Adrenal gland (tissue), 12 donors: Measurements from ENCODE around the gene KIAA1328. TPM values are rescaled to one million over a fixed set of nuclear protein-coding genes. Genes with fewer than 3 reads are reported as not detected.
A peak's percentile ranks its signal among the peaks of the same experiment; 100 is the strongest.

ENCODE experiments used
- DNase-seq, 7 donors: peaks; one replicate each; pipeline ENCODE4 v3.0.0-alpha.2; 2019 to 2020
- H3K27ac ChIP-seq, 5 donors: fragments of 200-600 bp; sonication (generic) in 4 of 5; 1 replicate in 3 of 5; 2 replicates in 2 of 5; pipeline versions ENCODE4 v1.5.1 to v1.8.0; 2016 to 2020; ENCODE audit warnings: mild to moderate bottlenecking in 1 of 5
- H3K27me3 ChIP-seq: fragments of 200-600 bp; 2 replicates; pipeline ENCODE4 v1.8.0; 2021
- H3K36me3 ChIP-seq, 2 donors: fragments of 200-600 bp; replicated peaks in 1 of 2; 1 replicate in 1 of 2; 2 replicates in 1 of 2; pipeline versions ENCODE4 v1.5.1 to v1.8.0; 2018 to 2022
- H3K4me1 ChIP-seq, 2 donors: fragments of 200-600 bp; replicated peaks in 1 of 2; 1 replicate in 1 of 2; 2 replicates in 1 of 2; pipeline versions ENCODE4 v1.5.1 to v1.8.0; 2018 to 2021
- H3K4me3 ChIP-seq, 4 donors: fragments of 200-600 bp; sonication (generic) in 3 of 4; one replicate each; pipeline ENCODE4 v1.5.1; 2016 to 2018
- H3K9me3 ChIP-seq, 3 donors: fragments of 200-600 bp; sonication (generic) in 1 of 3; replicated peaks in 1 of 3; 1 replicate in 2 of 3; 2 replicates in 1 of 3; pipeline versions ENCODE4 v1.5.1 to v1.8.0; 2016 to 2021
- POLR2A ChIP-seq, 2 donors: fragments of 450-650 bp; IDR thresholded peaks; one replicate each; pipeline ENCODE4 v1.6.1; 2017; ENCODE audit warnings: antibody characterized with exemption in 2 of 2, mild to moderate bottlenecking in 2 of 2, moderate library complexity in 1 of 2
- WGBS, 4 donors: extraction: QIAGEN DNeasy Blood & Tissue Kit in 2 of 4; methylation state at CpG; one replicate each; pipeline versions ENCODE4 v1.1.5 to v1.1.7; 2013 to 2017; 5-methylcytosine and 5-hydroxymethylcytosine counted together
- intact Hi-C, 2 donors: fragments of 100-400 bp; cut with DNase I; formaldehyde crosslinking; loops; one replicate each; pipeline versions ENCODE4 v1.14.1 to v1.15.0; 2022 to 2023
- polyA plus RNA-seq, 3 donors: library from polyadenylated mRNA; stranded (reverse); fragments of 200-250 nt in 2 of 3; fragments of 350-450 nt in 1 of 3; fragmentation: Illumina TruSeq in 1 of 3; extraction: RNeasy Lipid Tissue Mini Kit (QIAGEN cat#74804) in 1 of 3; gene quantifications; one replicate each; pipeline ENCODE4 v1.2.3, GENCODE V29; 2013 to 2014
- total RNA-seq, 9 donors: library from RNA; depleted of rRNA in 4 of 9; stranded (reverse); fragments of >200 nt in 4 of 9; fragments of 120-200 nt in 1 of 9; fragmentation: NEBNext Ultra II Directional in 1 of 9; extraction: Animal tissue kit (Norgen Biotek cat#: 25700) in 1 of 9; gene quantifications; one replicate each; pipeline versions ENCODE4 v1.1.0 to v1.2.4, GENCODE V29; 2013 to 2023
- TF ChIP-seq, protein P1 (sequence below), 6 experiments: fragments of 450-650 bp in 4 of 6; fragments of 200-600 bp in 2 of 6; sonication (generic) in 1 of 6; IDR thresholded peaks; 1 replicate in 5 of 6; 2 replicates in 1 of 6; pipeline versions ENCODE4 v1.5.1 to v1.8.0; 2016 to 2021; ENCODE audit warnings: antibody characterized with exemption in 6 of 6, mild to moderate bottlenecking in 2 of 6, moderate library complexity in 1 of 6
- donor health status: healthy with polysubstance abuse.
- donor health status: Bipolar disorder and iron deficiency.
- donor health status: DM: yes; HTN: yes; CAD: no.
- donor health status: DM: no; HTN: no; CAD: no.
- donor health status: DM: no; HTN: no; CAD: no.
- donor health status: DM: yes; HTN: yes; CAD: no.

Gene KIAA1328
- total and polyA plus RNA-seq, 12 donors, result 2.5 to 20.5 (median 7.2) TPM

- TF ChIP-seq POLR2A (IDR thresholded peaks at IDR 0.05), result no peak
- TF ChIP-seq, protein P1, sequence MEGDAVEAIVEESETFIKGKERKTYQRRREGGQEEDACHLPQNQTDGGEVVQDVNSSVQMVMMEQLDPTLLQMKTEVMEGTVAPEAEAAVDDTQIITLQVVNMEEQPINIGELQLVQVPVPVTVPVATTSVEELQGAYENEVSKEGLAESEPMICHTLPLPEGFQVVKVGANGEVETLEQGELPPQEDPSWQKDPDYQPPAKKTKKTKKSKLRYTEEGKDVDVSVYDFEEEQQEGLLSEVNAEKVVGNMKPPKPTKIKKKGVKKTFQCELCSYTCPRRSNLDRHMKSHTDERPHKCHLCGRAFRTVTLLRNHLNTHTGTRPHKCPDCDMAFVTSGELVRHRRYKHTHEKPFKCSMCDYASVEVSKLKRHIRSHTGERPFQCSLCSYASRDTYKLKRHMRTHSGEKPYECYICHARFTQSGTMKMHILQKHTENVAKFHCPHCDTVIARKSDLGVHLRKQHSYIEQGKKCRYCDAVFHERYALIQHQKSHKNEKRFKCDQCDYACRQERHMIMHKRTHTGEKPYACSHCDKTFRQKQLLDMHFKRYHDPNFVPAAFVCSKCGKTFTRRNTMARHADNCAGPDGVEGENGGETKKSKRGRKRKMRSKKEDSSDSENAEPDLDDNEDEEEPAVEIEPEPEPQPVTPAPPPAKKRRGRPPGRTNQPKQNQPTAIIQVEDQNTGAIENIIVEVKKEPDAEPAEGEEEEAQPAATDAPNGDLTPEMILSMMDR (IDR thresholded peaks at IDR 0.05), result no peak
- no peak overlapping the region for H3K27ac ChIP-seq
- no peaks in the 10 kb centered on the region for H3K9me3 ChIP-seq
- WGBS, 4 donors, result 97 to 99% (median 98%) methylated on average over 4 of the region's 4 CpGs
- H3K4me3 ChIP-seq, result no peak overlapping the region
- no peaks in the 10 kb centered on the region for H3K27me3 ChIP-seq
- intact Hi-C loops, result no loop called here
- no peak for DNase-seq
- H3K36me3 ChIP-seq, result peaks cover 0 to 14% of the 10 kb centered on the region in 2 donors
- H3K4me1 ChIP-seq, result no peaks in the 10 kb centered on the region
Observed at GRCh38 chr18:36821681-36822080, 7.2 kb upstream of the KIAA1328 start.

DNA sequence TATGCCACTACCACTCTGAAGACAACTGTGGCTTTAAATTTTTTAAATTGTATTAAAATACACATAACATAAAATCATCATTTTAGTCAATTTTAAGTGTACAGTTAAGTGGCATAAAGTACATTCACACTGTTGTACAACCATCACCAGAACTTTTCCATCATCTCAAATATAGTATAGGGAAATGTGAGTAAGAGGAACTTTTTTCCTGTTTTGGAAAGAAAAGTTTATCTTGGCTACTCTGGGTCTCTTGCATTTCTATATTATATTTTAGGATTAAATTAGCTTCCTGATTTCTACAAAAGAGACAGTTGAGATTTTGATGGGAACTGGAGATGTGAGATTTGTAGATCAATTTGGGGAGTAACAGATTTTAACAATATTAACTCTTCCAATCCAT, 3.4 kb upstream of the KIAA1328 start:
- Histone ChIP-seq H3K27me3 (no peaks in the 10 kb centered on the region), H3K4me1 (peaks cover 0 to 19% of the 10 kb centered on the region in 2 donors), H3K36me3 (no peaks in the 10 kb centered on the region), H3K4me3 (no peak overlapping the region), H3K27ac (no peak overlapping the region), H3K9me3 (no peaks in the 10 kb centered on the region)
- intact Hi-C loops, result no loop called here
- TF ChIP-seq, protein P1 (IDR thresholded peaks at IDR 0.05), result no peak
- TF ChIP-seq POLR2A (IDR thresholded peaks at IDR 0.05), result no peak
- DNase-seq, result no peak

GRCh38 chr18:36826556-36826955, 2.4 kb upstream of the KIAA1328 start:
- WGBS, 4 donors, result 88 to 98% (median 90%) methylated on average over 3 of the region's 3 CpGs
- Histone ChIP-seq H3K27ac (no peak overlapping the region), H3K36me3 (no peaks in the 10 kb centered on the region), H3K4me1 (peaks cover 0 to 19% of the 10 kb centered on the region in 2 donors), H3K27me3 (no peaks in the 10 kb centered on the region), H3K9me3 (no peaks in the 10 kb centered on the region), H3K4me3 (no peak overlapping the region)
- no peak for DNase-seq
- intact Hi-C loops, result no loop called here
- TF ChIP-seq, protein P1 (IDR thresholded peaks at IDR 0.05), result no peak
- no peak for TF ChIP-seq POLR2A (IDR thresholded peaks at IDR 0.05)

DNA sequence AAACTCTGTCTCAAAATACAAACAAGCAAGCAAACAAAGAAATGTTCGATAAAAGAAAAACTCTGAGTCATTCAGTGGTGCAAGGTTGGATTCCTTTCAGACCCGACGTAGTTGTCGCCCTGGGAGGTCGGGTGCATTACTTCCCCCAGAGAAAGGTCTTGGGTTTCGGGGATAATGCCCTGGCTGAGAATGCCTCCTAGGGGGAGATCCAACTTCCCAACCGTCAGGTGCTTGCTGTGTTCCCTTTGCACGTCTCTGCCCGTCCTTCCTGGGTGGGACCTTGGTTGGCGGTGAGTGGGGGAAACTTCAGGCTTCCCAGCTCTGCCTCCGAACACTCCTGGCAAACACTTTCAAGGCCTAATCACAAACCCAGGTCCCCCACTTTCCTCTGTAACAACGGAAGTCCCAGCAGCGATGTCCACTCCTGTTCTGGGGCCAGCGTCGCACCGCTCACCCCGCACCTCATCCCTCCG, 734 bp upstream of the KIAA1328 start:
- peak overlapping the region in 4 of 5 donors; percentile 30 to 85 (median 77) for H3K27ac ChIP-seq
- no peaks in the 10 kb centered on the region for H3K27me3 ChIP-seq
- peaks cover 0 to 19% of the 10 kb centered on the region in 2 donors for H3K4me1 ChIP-seq
- DNase-seq, result peak in 5 of 7 donors; percentile 45 to 67 (median 48)
- TF ChIP-seq, protein P1 (IDR thresholded peaks at IDR 0.05), result no peak
- peak in 1 of 2 donors; percentile 19 for TF ChIP-seq POLR2A (IDR thresholded peaks at IDR 0.05)
- H3K4me3 ChIP-seq, result peak overlapping the region; percentile 81 to 87 (median 86)
- intact Hi-C loops, result no loop called here
- WGBS, 4 donors, result 0 to 1% (median 0%) methylated on average over 18 of the region's 18 CpGs
- H3K9me3 ChIP-seq, result no peaks in the 10 kb centered on the region
- H3K36me3 ChIP-seq, result no peaks in the 10 kb centered on the region
